Small intestine (tissue), 7 donors: Measurements from ENCODE around the gene TMEM129. TPM values are rescaled to one million over a fixed set of nuclear protein-coding genes. Genes with fewer than 3 reads are reported as not detected.

ENCODE experiments used
- DNase-seq, 2 donors: peaks; one replicate each; pipeline versions ENCODE4 v3.0.0 to v3.0.0-alpha.2; 2013
- FAIRE-seq: peaks from 2 replicates; lab custom pipeline; 2012; peaks lifted over from hg19 to GRCh38; lab: Jason Lieb, UNC
- H3K27ac ChIP-seq, 3 donors: one replicate each; pipeline ENCODE4 v1.5.1; 2013; ENCODE audit warnings: low read length in 2 of 3, mild to moderate bottlenecking in 2 of 3, control low read depth in 1 of 3, inconsistent platforms in 1 of 3, low read depth in 1 of 3, moderate library complexity in 1 of 3
- H3K27me3 ChIP-seq, 3 donors: one replicate each; pipeline ENCODE4 v1.6.1; 2013; ENCODE audit warnings: low read length in 3 of 3, inconsistent platforms in 1 of 3; ENCODE audit not compliant: control insufficient read depth in 3 of 3, insufficient read depth in 3 of 3
- H3K36me3 ChIP-seq, 3 donors: one replicate each; pipeline ENCODE4 v1.6.1; 2013; ENCODE audit warnings: low read length in 3 of 3, inconsistent platforms in 1 of 3, low read depth in 1 of 3, mild to moderate bottlenecking in 1 of 3, moderate library complexity in 1 of 3; ENCODE audit not compliant: control insufficient read depth in 3 of 3, insufficient read depth in 2 of 3
- H3K4me1 ChIP-seq, 3 donors: one replicate each; pipeline ENCODE4 v1.6.1; 2013; ENCODE audit warnings: low read length in 2 of 3, inconsistent platforms in 1 of 3, low read depth in 1 of 3, mild to moderate bottlenecking in 1 of 3, moderate library complexity in 1 of 3; ENCODE audit not compliant: control insufficient read depth in 3 of 3, insufficient read depth in 2 of 3
- H3K4me3 ChIP-seq, 3 donors: one replicate each; pipeline ENCODE4 v1.5.1; 2013; ENCODE audit warnings: low read length in 3 of 3, control low read depth in 1 of 3, inconsistent platforms in 1 of 3, low read depth in 1 of 3, mild to moderate bottlenecking in 1 of 3, moderate library complexity in 1 of 3
- H3K9me3 ChIP-seq, 2 donors: one replicate each; pipeline ENCODE4 v1.6.1; 2013; ENCODE audit warnings: low read depth in 1 of 2, low read length in 1 of 2; ENCODE audit not compliant: control insufficient read depth in 2 of 2, insufficient read depth in 1 of 2
- WGBS, 3 donors: extraction: QIAGEN DNeasy Blood & Tissue Kit; methylation state at CpG; one replicate each; pipeline ENCODE4 v1.1.7; 2013; 5-methylcytosine and 5-hydroxymethylcytosine counted together
- polyA plus RNA-seq, 4 donors: library from polyadenylated mRNA; stranded (reverse) in 3 of 4; unstranded in 1 of 4; fragments of 200-250 nt in 3 of 4; fragments of 120-200 nt in 1 of 4; gene quantifications; one replicate each; pipeline versions ENCODE4 v1.2.1 to v1.2.3, GENCODE V29; 2013
- donor health status: healthy with polysubstance abuse.
- donor health status: control.
- donor health status: control.
- donor health status: Bipolar disorder and iron deficiency.
- donor health status: healthy.

TMEM129 gene
- polyA plus RNA-seq, 4 donors: 18.6 to 47.2 (median 26.0) TPM

DNA sequence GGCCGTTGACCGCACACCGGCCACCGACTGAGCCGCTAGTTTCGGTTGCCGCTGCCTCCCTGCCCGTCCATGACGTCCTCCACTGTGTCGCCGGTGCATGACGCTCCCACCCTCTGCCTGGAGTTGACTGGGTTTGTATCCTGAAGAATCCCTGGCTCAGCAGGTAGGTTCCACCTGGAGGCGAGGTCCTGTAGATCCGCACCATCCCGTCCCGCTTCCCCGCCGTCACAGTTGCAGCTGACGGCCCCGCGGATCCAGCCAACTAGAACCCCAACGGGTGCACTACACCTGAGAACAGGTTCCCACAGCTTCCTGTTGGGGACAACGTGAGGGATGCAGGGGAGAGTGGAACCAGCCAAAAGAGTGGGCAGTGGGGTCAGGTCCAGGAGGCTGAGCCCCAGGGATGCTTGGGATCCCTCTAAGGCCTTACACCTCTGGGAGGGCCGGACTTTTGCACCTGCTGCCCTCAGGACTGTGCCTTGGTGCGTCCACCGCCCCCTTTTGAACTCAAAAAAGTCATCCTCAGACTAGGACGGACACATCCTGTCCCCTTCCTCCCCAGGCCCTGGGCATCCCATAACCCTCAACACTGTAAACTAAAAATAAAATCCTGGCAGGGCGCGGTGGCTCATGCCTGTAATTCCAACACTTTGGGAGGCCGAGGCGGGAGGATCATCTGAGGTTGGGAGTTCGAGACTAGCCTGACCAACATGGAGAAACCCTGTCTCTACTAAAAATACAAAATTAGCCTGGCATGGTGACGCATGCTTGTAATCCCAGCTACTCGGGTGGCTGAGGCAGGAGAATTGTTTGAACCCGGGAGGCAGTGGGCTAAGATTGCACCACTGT is 7.9 kb downstream of the TMEM129 start:
- Histone ChIP-seq H3K27ac (peak overlapping the region; percentile 78 to 100 (median 90)), H3K27me3 (no peaks in the 10 kb centered on the region), H3K9me3 (no peaks in the 10 kb centered on the region), H3K4me3 (peak overlapping the region; percentile 65 to 92 (median 67)), H3K36me3 (peaks cover 0 to 46% (median 3%) of the 10 kb centered on the region in 3 donors), H3K4me1 (peaks cover 0 to 21% (median 0%) of the 10 kb centered on the region in 3 donors)
- DNase-seq (no peak), FAIRE-seq (no peak)
- WGBS, 3 donors: 5 to 15% (median 6%) methylated on average over 35 of the region's 35 CpGs

DNA sequence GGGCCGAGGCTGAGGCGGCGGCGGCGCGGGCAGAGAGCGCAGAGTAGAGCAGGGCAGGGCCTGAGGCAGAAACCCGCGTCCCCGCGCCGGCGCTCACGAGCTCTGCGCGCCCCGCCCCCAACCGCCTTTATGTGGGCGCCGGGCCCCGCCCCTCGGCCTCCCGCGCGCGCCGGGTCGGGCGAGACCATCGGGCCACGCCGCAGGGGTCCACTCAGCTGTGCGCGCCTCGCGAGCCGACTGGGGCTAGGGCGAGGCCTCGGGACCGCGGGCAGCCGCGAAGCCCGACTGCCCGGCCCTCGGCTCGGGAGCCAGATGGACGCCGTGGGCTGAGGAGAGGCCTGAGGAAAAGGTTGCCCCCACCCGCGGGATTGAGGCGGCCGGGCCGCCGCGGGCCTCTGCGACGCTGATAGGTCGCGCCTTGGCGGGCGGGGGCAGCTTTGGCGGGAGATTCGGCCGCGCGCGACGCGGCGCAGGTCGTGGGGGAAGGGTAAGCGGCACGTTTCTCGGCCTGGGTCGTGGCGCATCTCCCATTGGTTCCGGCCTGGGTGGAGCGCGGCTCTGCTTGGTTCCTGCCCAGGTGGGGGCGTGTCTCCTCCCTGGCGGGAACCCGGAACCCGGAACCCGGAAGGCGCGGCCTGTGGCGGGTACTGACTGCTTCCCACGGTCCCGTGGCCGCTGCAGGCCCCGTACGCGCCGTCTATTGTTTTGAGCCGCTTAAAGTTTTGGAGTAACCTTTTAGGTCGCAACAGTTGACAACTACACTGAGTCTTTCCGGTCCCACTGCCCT is 8.7 kb downstream of the TMEM129 start, which contains the start of gene SLBP:
Gene SLBP, minus strand, starts transcription at position 104 of the 787 bp plus-strand sequence. CDS start 131 bp downstream, outside the sequence.
- DNase-seq: peak; percentile 98
- Histone ChIP-seq H3K4me3 (peak within 1 kb of the TSS; percentile 67 to 92 (median 89)), H3K27me3 (no peaks in the 10 kb centered on the region), H3K4me1 (peaks cover 0 to 21% (median 0%) of the 10 kb centered on the region in 3 donors), H3K9me3 (no peaks in the 10 kb centered on the region), H3K36me3 (peaks cover 0 to 42% (median 3%) of the 10 kb centered on the region in 3 donors), H3K27ac (peak within 1 kb of the TSS; percentile 90 to 100 (median 98))
- 0% methylated on average over 64 to 98 of the region's 98 CpGs for WGBS, 3 donors
- FAIRE-seq: no peak

- 1% methylated on average over 52 to 85 of the region's 85 CpGs for WGBS, 3 donors
- H3K27me3 ChIP-seq: no peaks in the 10 kb centered on the region
- peak overlapping the region; percentile 76 to 100 (median 98) for H3K27ac ChIP-seq
- peaks cover 0 to 36% (median 0%) of the 10 kb centered on the region in 3 donors for H3K36me3 ChIP-seq
- FAIRE-seq (no peak), DNase-seq (peak; percentile 57 to 79)
- H3K4me3 ChIP-seq: peak overlapping the region; percentile 51 to 89 (median 67)
- H3K4me1 ChIP-seq: peaks cover 0 to 21% (median 0%) of the 10 kb centered on the region in 3 donors
- no peaks in the 10 kb centered on the region for H3K9me3 ChIP-seq
Measured at GRCh38 chr4:1711571-1712215, 9.4 kb downstream of the TMEM129 start.

DNA sequence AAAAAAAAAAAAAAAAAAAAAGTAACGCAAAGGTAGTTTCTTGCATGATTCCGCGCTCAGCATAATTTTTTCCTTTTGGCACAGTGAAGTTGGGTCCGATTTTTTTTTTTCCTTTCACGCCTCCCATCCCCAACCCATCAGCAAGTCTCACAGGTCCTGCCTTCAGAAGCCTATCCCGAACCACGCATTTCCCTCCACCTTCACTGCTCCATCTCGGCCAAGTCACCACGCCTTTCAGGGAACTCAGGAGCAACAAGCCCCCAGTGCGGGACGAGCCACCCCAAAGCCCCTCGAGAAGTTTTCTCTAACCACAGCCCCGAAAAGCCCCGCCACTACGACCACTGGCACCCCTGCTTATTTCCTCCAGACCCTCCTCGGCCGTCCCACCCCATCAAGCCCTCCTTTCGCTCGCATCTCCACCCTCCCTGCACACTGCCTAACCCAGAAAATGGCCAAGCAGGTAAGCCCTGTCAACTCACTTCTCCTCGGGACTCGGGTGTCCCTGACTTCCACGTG is 10.0 kb downstream of the TMEM129 start:
- Histone ChIP-seq H3K27ac (peak overlapping the region; percentile 76 to 100 (median 98)), H3K9me3 (no peaks in the 10 kb centered on the region), H3K36me3 (peaks cover 0 to 36% (median 4%) of the 10 kb centered on the region in 3 donors), H3K4me1 (peaks cover 0 to 21% (median 0%) of the 10 kb centered on the region in 3 donors), H3K27me3 (no peaks in the 10 kb centered on the region), H3K4me3 (peak overlapping the region; percentile 51 to 89 (median 67))
- 2 to 11% (median 5%) methylated on average over 22 of the region's 22 CpGs for WGBS, 3 donors
- no peak for FAIRE-seq
- no peak for DNase-seq

- no peaks in the 10 kb centered on the region for H3K9me3 ChIP-seq
- no peak overlapping the region for H3K4me3 ChIP-seq
- peaks cover 0 to 29% (median 8%) of the 10 kb centered on the region in 3 donors for H3K36me3 ChIP-seq
- H3K4me1 ChIP-seq: peaks cover 0 to 21% (median 0%) of the 10 kb centered on the region in 3 donors
- no peak for FAIRE-seq
- 12 to 47% (median 26%) methylated on average over 1 of the region's 1 CpG for WGBS, 3 donors
- H3K27ac ChIP-seq: no peak overlapping the region
- H3K27me3 ChIP-seq: no peaks in the 10 kb centered on the region
- DNase-seq: no peak
Measured at GRCh38 chr4:1708581-1708980, 12.5 kb downstream of the TMEM129 start.

- peaks cover 0 to 17% (median 0%) of the 10 kb centered on the region in 3 donors for H3K4me1 ChIP-seq
- H3K27ac ChIP-seq: no peak overlapping the region
- DNase-seq: no peak
- no peaks in the 10 kb centered on the region for H3K9me3 ChIP-seq
- no peak for FAIRE-seq
- H3K36me3 ChIP-seq: peaks cover 4 to 41% (median 13%) of the 10 kb centered on the region in 3 donors
- WGBS, 3 donors: 87 to 95% (median 92%) methylated on average over 6 of the region's 6 CpGs
- H3K4me3 ChIP-seq: no peak overlapping the region
- H3K27me3 ChIP-seq: no peaks in the 10 kb centered on the region
Measured at GRCh38 chr4:1706358-1706757, 14.8 kb downstream of the TMEM129 start.

DNA sequence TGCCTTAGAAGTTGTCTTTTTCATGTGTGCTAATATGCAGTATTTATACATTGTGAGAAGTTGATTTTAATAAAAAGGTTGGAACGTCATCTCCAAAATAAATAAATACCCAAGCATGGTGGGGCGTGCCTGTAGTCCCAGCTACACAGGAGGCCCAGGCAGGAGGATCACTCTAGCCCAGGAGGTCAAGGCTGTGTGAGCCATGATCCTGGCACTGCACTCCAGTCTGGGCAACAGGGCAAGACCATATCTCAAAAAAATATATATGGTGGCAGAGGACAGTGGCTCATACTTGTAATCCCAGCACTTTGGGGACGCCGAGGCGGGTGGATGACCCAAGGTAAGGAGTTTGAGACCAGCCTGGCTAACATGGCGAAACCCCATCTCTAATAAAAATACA is 15.4 kb downstream of the TMEM129 start:
- peaks cover 4 to 44% (median 13%) of the 10 kb centered on the region in 3 donors for H3K36me3 ChIP-seq

More for the DNA sequence above, 15.4 kb downstream of the TMEM129 start:
- Histone ChIP-seq H3K4me1 (peaks cover 0 to 12% (median 0%) of the 10 kb centered on the region in 3 donors), H3K27me3 (no peaks in the 10 kb centered on the region), H3K4me3 (no peak overlapping the region), H3K9me3 (no peaks in the 10 kb centered on the region), H3K27ac (no peak overlapping the region)
- no peak for DNase-seq
- WGBS, 3 donors: 97 to 100% (median 97%) methylated on average over 6 of the region's 6 CpGs
- no peak for FAIRE-seq
